Measurements from ENCODE around the gene EMP2.
"Not testable (repeated sequence)": the region's sequence is repeated elsewhere in the genome, so short reads cannot be mapped to it uniquely, and the experiment has no call there.

The EMP2 gene

GRCh38 chr16:10577305-10578202, 2.8 kb downstream of the EMP2 start:
- DNase-seq = peak in 1 of 3 experiments; percentile 20

GRCh38 chr16:10576390-10577304, 3.8 kb downstream of the EMP2 start:
- no peak for DNase-seq

GRCh38 chr16:10575506-10576130, 4.8 kb downstream of the EMP2 start:
- DNase-seq = no peak

- DNase-seq = no peak
These were observed 7.8 kb downstream of the EMP2 start for GRCh38 chr16:10572611-10573010.

GRCh38 chr16:10571354-10571753, 9.0 kb downstream of the EMP2 start:
- no peak for DNase-seq

GRCh38 chr16:10569621-10570020, 10.8 kb downstream of the EMP2 start:
- no peak for DNase-seq

GRCh38 chr16:10566613-10567012, 13.8 kb downstream of the EMP2 start:
- DNase-seq = no peak

- DNase-seq = no peak
These were observed 15.2 kb downstream of the EMP2 start for GRCh38 chr16:10565167-10565566.

- no peak for DNase-seq
These were observed 15.8 kb downstream of the EMP2 start for GRCh38 chr16:10564591-10564990.

- no peak for DNase-seq
These were observed 18.0 kb downstream of the EMP2 start for GRCh38 chr16:10562361-10562899.

GRCh38 chr16:10561425-10561824, 19.0 kb downstream of the EMP2 start:
- no peak for DNase-seq

- no peak for DNase-seq
These were observed 19.4 kb downstream of the EMP2 start for GRCh38 chr16:10561001-10561400.

- not testable (repeated sequence) for DNase-seq
These were observed 20.6 kb downstream of the EMP2 start for GRCh38 chr16:10559792-10560191.

GRCh38 chr16:10558746-10559641, 21.4 kb downstream of the EMP2 start:
- DNase-seq = no peak

GRCh38 chr16:10558305-10558704, 22.1 kb downstream of the EMP2 start:
- DNase-seq = no peak

- DNase-seq = no peak
These were observed 22.6 kb downstream of the EMP2 start for GRCh38 chr16:10557750-10558149.

- DNase-seq = no peak
These were observed 24.2 kb downstream of the EMP2 start for GRCh38 chr16:10556236-10556635.

- DNase-seq = no peak
These were observed 25.8 kb downstream of the EMP2 start for GRCh38 chr16:10554569-10554968.

GRCh38 chr16:10552998-10553491, 27.4 kb downstream of the EMP2 start:
- no peak for DNase-seq

- no peak for DNase-seq
These were observed 28.1 kb downstream of the EMP2 start for GRCh38 chr16:10552281-10552680.

- DNase-seq = no peak
These were observed 28.5 kb downstream of the EMP2 start for GRCh38 chr16:10551881-10552280.

- no peak for DNase-seq
These were observed 32.0 kb downstream of the EMP2 start for GRCh38 chr16:10548404-10548803.

All from NCI-H1417 (cell line).